GM12801 (cell line): ENCODE measurements around the gene BRD3.

ENCODE experiments used
- CTCF ChIP-seq: IDR thresholded peaks from one replicate; pipeline ENCODE4 v1.5.1; 2011; ENCODE audit warnings: control low read depth; ENCODE audit not compliant: insufficient read length; ENCODE audit errors: extremely low read depth

BRD3 gene

GRCh38 chr9:133987946-133988665 is 79.7 kb downstream of the BRD3 start:
- TF ChIP-seq CTCF: no peak

- no peak for TF ChIP-seq CTCF
Observed at GRCh38 chr9:133987446-133987788, 80.4 kb downstream of the BRD3 start.

- TF ChIP-seq CTCF: no peak
Observed at GRCh38 chr9:133986774-133987445, 80.9 kb downstream of the BRD3 start.

- TF ChIP-seq CTCF: no peak
Observed at GRCh38 chr9:133986061-133986460, 81.8 kb downstream of the BRD3 start.

- TF ChIP-seq CTCF: no peak
Observed at GRCh38 chr9:133982971-133983720, 84.7 kb downstream of the BRD3 start.

- TF ChIP-seq CTCF: no peak
Observed at GRCh38 chr9:133981958-133982681, 85.7 kb downstream of the BRD3 start.

- no peak for TF ChIP-seq CTCF
Observed at GRCh38 chr9:133981589-133981957, 86.3 kb downstream of the BRD3 start.
